GM18907 (cell line): ENCODE data around the gene SFT2D2.
"Not testable (repeated sequence)": the region's sequence is repeated elsewhere in the genome, so short reads cannot be mapped to it uniquely, and the experiment has no call there.

Experiments
- ATAC-seq: cut with Tn5 transposase; IDR thresholded peaks from one replicate; pipeline ENCODE4 v1.9.1; 2021; ENCODE audit warnings: mild to moderate bottlenecking, moderate library complexity; ENCODE audit not compliant: unreplicated experiment

SFT2D2 gene

GRCh38 chr1:168225476-168226190, at the start of gene SFT2D2:
TSS of gene SFT2D2 (plus strand) at chr1:168226004. CDS start at chr1:168226080, 76 bp downstream.
- peak; percentile 86 for ATAC-seq

GRCh38 chr1:168178227-168178637, 47.6 kb upstream of the SFT2D2 start:
- no peak for ATAC-seq

DNA sequence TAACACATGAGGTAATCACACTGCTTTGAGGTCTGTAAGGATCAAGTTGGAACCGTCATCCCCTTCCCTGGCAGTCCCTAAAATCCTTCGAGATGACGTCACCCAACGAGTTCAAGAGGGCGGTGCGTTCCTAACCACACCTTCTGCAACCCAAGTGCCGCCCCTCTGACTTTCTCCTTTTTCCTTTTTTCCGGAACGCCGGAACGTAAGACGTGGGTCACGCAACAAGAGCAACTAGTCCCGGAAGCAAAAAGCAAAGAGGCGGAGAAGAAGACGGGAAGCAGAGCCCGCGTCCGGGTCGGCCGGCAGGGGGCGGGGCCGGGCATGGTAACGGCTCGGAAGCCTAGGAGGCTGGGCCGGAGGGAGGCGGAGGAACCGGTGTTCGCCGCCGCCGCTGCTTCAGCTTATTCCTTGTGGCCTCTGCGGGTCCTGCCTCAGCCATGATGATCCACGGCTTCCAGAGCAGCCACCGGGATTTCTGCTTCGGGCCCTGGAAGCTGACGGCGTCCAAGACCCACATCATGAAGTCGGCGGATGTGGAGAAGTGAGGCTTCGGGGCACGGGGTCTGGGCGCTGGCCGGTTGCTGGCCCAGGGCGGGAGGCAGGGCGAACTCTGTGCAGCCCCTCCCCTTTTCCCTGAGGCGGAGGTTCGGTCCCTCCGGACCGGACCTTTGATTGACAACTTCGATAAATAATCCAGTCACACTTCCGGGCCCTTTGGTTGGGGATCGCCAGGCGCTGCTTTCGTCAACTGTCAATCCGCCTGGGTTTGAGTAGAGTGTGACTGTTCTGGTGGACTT, 47.0 kb upstream of the SFT2D2 start, which contains the start of gene TIPRL:
Gene TIPRL (plus strand): TSS at position 325 of the 800 bp plus-strand sequence. CDS start 116 bp downstream, at position 441.
- peak; percentile 92 for ATAC-seq

DNA sequence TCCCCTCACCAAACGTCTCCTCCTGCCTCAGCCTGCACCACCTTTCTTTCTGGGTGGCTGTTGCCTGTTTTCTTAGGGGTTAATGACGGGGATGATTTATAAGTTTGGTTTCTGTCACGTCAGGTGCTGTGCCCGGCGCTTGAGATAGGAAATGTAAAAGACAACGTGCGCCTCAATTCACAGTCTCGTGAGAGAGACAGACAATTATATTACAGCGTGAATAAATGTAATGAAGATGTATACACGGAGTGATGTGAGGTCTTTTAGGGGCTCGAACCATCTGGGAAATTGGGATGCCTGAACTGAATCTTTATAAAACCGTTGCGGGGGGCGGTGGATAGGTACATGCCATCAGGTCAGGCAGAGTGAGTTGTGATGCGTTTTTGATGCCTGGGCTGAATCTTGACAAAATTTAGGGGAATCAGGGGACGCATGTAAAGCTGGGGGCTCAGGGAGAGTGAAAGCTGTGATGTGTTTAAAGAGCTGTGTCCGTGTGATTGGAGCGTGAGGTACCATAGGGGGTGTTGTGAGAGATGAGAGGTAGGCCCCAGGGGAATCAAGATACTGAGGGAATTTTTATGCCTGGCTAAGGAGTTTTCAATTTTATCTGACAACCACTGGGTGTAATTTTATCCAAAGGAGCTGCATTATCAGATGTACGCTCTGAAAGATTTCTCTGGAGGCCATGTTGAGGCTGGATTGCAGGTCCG, 46.2 kb upstream of the SFT2D2 start:
- ATAC-seq = no peak

GRCh38 chr1:168180148-168180524, 45.7 kb upstream of the SFT2D2 start:
- ATAC-seq = no peak

DNA sequence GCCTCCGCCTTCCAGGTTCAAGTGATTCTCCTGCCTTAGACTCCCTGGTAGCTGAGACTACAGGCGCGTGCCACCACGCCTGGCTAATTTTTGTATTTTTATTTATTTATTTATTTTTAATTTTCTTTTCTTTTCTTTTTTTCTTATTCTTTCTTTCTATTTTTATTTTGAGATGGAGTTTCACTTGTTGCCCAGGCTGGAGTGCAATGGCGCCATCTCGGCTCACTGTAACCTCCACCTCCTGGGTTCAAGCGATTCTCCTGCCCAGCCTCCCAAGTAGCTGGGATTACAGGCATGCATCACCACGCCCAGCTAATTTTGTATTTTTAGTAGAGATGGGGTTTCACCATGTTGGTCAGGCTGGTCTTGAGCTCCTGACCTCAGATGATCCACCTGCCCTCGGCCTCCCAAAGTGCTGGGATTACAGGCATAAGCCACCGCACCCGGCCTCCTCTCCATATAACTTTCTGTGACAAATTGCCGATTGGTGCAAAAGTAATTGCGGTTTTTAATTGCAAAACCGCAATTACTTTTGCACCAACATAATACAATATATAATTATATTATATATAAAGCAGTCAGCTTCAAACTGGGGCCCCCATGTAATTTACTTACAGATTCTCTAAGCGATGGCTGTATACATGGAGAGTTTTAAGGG, 44.6 kb upstream of the SFT2D2 start:
- ATAC-seq = not testable (repeated sequence)

DNA sequence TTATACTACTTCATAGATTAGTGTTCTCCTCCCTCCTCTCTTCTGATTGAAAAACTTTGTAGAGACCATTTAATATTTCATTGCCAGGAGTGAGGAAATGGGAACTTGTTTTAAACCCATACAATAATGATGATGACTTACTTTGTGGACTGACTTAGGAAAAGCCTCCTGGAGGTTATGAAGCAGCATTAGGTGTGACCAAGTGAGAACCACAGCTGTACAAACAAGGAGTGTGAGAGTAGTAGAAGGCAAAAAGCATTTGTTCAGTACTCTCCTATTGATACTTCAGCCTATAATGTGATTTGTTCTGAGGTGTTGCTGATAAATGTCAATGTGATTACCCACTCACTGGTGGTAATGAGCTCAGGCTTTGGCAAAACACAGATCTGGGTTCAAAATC, 38.6 kb upstream of the SFT2D2 start:
- no peak for ATAC-seq

DNA sequence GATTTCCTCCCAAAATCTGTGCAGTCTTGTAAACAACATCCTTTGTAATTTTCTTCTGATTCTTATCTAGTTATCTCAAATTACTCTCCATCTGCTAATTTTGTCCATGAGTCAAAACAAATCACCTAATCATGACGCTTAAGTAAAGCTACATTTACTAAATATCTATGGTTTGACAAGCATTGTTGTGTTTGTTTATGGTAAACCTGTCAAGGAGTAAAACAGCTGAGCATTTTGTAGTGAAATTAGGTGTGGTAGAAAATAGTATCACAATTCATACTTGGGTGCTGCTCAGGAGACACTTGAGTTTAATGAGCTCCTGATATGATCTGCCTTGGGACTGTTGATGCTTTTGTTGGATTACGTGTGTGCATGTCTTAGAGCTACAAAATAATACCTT, 35.4 kb upstream of the SFT2D2 start:
- no peak for ATAC-seq

- ATAC-seq = no peak
Measured at GRCh38 chr1:168195199-168196135, 30.3 kb upstream of the SFT2D2 start.

GRCh38 chr1:168199056-168199455, 26.7 kb upstream of the SFT2D2 start:
- ATAC-seq = no peak

DNA sequence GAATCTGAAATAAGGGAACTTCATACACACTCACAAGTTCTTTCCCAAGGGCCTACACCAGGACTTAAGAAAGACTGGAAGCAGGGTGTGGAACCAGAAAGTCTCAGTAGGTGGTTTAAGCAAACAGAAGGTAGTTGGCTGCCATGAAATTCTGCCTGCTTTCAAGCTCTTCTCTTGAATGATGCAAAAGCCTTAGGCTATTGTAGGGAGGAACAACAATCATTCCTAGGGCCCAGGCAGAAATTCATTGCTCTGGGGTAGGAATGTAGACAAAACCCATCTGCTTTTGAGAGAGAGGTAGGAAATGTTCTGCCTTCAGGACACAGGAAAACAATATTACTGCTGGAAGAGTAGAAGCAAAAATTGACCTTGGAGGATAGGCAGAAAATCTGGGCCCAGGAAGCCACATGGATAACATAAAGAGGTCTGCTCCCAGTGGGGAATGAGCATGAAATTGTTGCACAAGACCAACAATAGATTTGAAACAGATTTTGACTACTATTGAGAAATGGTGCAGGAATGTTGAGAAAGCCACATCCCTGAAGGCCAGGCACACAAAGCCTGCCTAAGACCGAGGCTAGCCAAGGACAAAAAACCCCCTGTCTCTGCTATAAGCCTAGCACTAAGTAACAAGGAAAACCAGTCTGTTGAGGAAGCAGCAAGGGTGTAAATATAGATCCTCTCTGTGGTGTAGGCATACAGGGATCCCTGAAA, 22.7 kb upstream of the SFT2D2 start:
- no peak for ATAC-seq

- ATAC-seq = no peak
Measured at GRCh38 chr1:168206111-168206510, 19.7 kb upstream of the SFT2D2 start.

- not testable (repeated sequence) for ATAC-seq
Measured at GRCh38 chr1:168207673-168208072, 18.1 kb upstream of the SFT2D2 start.

- ATAC-seq = no peak
Measured at GRCh38 chr1:168210312-168210711, 15.5 kb upstream of the SFT2D2 start.

DNA sequence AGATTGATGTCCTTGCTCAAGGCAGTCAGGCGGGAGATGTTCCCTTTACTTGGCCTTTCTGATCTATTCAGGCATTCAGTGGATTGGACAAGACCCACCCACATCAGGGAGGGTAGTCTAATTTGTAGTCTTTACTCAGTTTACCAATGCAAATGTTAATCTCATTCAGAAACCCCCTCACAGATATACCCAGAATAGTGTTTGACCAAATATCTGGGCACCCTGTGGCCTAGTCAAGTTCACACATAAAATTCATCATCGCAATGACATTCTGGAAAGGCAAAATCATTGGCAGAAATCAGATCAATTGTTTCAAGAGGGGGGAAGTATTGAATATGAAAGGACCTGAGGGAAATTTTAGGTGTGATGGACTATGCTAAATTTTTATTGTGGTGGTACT, 12.5 kb upstream of the SFT2D2 start:
- no peak for ATAC-seq

DNA sequence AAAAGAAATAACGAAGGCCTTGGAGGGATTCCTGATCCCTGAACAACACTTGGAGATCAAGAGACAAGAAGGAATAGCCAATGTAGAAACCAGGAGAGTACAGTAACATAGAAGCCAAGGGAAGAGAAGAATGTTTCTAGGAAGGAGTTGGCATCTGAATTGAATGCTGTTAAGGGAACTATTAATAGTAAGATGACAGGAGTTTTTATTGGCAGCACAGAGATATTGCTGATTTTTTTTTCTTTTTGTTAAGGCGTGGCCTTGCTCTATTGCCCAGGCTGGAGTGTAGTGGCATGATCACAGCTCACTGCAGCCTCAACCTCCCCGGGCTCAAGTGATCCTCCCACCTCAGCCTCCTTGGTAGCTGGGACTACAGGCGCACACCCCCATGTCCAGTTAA, 9.6 kb upstream of the SFT2D2 start:
- ATAC-seq = no peak

DNA sequence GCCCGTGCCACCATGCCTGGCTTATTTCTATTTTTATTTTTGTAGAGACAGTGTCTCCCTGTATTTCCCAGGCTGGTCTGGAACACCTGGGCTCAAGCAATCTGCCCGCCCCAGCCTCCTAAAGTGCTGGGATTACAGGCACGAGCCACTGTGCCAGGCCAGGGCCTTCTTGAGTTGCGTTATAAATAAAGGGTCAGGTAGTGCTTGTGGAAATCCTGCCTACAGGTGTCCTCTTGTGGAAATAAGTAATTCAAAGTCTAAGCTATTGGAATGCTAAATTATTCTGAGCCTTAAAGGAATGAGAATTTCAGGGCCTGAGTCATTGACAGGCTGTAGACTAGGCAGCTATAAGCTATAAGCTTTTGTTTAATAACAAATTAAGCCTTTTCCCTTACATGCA, 8.1 kb upstream of the SFT2D2 start:
- ATAC-seq = no peak

DNA sequence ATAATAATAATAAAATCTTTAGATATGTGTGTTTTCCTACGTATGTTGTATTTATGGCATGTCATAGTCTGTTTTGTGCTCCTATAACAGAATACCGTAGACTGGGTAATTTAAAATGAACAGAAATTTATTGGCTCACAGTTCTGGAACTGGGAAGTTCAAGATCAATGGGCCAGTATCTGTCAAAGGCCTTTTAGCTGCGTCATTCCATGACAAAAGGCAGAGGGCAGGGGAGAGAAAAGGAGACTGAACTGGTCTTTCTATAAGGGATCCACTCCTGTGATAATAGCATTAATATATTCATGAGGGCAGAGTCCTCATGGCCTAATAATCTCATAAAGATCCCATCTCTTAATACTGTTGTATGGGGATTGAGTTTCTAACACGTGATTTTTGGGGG, 7.1 kb upstream of the SFT2D2 start:
- ATAC-seq = no peak

DNA sequence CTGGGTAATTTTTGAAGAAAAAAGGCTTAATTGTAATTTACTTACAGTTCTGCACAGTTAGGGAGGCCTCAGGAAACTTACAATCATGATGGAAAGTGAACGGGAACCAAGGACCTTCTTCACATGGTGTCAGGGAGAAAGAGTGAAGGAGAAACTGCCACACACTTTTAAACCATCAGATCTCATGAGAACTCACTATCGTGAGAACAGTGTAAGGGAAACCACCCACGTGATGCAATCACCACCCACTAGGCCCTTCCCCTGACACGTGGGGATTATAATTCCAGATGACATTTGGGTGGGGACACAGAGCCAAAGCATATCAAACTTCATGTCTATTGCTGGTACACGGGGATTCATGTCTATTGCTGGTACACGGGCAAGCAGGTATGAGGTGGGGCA, 5.3 kb upstream of the SFT2D2 start:
- ATAC-seq = no peak
